Measurements from ENCODE around the gene TTLL9.
"Not testable (repeated sequence)": the region's sequence is repeated elsewhere in the genome, so short reads cannot be mapped to it uniquely, and the experiment has no call there.

TTLL9 gene

DNA sequence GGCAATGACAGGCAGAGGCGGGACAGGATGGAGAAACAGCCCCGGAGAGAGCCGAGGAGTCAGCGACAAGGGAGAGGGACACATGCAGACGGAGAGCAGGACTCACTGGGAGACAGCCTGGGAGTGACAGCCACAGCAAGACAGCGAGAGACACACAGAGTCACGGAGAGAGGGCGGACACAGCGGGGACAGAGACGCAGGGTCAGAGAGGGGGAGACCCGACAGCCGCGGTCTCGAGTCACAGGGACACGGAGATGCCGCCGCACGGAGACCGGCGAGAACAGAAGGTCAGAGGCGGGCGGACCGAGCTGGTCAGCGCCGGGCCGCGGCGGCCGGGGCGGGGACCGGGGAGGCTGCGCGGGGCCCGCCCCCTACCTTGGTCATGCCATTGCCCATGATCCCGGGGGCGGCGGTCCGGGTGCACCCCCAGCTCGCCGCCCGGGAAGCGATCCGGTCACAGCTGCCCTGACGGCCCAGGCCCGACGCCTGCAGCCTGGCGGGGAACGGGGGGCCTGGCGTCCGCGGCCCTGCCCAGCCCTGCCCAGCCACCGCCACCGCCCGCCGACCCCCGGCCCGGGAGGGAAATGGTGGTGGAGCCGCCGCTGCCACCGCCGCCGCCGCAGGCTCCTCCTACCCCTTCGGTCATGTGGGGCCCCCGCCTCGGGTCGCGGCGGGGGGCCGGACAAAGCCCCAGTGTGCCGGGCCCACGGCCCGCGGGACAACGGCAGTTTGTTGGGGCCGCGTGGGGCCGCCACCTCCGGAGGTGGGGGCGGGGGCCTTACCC is at the start of gene TTLL9, which contains the start of gene DUSP15:
Gene TTLL9, plus strand, starts transcription at position 693 of the 784 bp plus-strand sequence. CDS start 493 bp downstream, outside the sequence.
Gene DUSP15, minus strand, starts transcription at position 586 of the 784 bp plus-strand sequence. Its CDS starts 190 bp downstream, at position 396.
- no peak for DNase-seq (ENCODE audit: low read depth in 1 of 2, low spot score in 1 of 2)

GRCh38 chr20:31821427-31821826 is 49.0 kb upstream of the TTLL9 start:
- DNase-seq (ENCODE audit: low read depth in 1 of 2, low spot score in 1 of 2): no peak

DNA sequence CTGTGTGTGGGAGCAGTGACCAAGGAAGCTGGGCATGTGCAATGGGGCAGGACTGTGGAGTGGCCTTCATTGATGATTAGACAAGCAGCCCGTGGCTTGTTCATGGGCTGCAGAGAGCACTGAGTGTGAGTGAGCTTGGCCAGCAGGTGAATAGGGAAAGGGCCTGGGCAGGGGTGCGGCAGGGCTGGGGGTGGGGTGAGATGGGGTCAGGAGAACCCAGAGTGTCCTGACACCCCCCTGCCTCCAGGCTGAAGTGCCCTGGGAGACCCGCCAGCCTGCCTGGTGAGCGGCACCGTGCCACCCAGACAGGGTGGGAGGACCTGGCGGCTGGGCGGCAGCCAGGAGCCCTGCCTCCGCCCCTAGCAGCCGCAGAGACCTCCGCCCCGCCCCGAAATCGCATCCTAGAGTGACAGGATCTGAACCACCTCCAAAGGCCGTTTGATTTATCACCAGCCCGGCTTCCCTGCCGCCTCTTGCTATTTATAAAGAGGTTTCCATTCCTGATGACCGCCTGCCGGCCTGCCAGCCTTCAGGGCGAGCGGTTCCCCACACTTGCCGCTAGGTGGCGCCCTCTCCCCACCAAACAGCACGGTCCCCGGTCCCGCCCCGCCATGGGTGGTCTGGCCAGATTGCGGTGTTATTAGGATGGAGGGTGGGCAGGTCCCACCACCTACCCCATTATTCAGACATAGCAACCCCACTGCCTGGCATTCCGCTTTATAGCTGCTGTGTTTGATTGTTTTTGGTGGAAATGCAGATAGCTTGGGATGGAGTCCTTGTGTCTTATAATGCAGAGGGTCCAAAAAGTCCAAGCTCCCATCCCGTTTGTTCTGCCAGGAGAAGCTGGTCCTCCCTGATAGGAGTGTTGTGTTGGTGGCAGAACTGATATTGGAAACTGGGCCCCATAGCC is 47.8 kb upstream of the TTLL9 start:
- peak; percentile 64 to 66 for DNase-seq (ENCODE audit: low read depth in 1 of 2, low spot score in 1 of 2)

DNA sequence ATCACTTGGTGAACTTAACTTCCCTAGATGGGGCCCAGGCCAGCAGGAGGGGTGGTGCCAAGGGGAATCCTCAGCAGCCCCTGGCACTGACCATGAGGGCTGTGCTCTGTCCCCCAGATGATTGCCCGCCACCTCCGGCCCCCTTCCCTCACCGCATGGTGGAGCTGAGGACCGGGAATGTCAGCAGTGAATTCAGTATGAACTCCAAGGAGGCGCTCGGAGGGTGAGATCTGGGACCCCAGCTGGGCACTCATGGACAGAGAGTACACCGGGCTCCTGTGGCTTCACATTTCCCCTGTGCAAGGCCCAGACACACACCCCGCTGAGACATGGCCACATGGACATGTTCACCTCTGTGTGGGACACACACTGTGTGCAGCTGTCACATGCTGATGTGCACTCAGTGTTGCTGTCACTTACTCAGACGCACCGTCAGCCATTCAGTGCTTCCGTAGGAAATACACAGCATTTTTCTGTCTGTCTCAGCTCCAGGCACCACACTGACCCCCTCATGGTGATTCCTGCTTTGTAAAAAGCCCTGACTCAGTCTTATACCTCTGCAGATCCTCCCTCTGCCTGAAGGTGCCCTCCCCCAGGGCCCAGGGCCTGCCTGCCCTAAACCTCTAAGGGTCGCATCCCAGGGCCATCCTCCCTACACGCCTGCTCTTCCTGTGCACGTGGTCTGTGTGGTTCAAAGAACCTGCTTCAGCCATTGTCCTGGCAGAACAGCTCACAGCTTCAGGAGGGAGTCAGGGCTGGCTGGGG is 46.9 kb upstream of the TTLL9 start:
- DNase-seq (ENCODE audit: low read depth in 1 of 2, low spot score in 1 of 2): no peak

DNA sequence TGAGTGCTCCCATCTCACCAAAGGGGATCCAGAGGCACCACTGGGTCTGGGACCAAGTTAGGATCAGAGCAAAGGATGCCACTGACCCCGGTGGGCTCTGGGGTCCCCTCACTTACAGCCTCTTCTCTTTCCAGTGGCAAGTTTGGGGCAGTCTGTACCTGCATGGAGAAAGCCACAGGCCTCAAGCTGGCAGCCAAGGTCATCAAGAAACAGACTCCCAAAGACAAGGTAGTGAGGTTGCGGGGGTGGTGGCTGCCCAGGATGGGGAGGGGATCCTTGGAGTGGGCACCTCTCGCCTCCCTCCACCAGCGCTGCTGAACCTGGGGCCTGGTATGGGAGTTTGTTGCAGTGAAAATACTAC is 46.3 kb upstream of the TTLL9 start:
- no peak for DNase-seq (ENCODE audit: low read depth in 1 of 2, low spot score in 1 of 2)

GRCh38 chr20:31824554-31825313 is 45.7 kb upstream of the TTLL9 start:
- no peak for DNase-seq (ENCODE audit: low read depth in 1 of 2, low spot score in 1 of 2)

GRCh38 chr20:31826074-31826473 is 44.4 kb upstream of the TTLL9 start:
- no peak for DNase-seq (ENCODE audit: low read depth in 1 of 2, low spot score in 1 of 2)

DNA sequence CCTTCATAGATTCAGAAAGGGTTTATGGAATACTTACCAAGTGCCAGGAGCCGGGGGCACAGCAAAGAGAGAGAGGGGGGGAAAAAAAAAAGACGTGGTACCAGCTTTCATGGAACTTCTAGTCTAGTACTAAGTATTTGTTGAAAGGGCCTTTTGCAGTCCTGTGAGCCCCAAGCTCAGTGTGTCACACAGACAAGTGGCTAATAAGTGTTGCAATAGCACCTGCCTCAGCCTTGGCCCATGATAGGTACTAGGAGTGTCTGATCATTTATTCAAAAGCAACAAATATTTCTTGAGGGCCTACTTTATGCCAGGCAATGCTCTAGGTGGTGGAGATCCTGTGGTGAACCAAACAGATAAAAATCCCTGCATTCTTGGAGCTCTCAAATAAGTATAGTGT is 43.4 kb upstream of the TTLL9 start:
- DNase-seq (ENCODE audit: low read depth in 1 of 2, low spot score in 1 of 2): no peak

DNA sequence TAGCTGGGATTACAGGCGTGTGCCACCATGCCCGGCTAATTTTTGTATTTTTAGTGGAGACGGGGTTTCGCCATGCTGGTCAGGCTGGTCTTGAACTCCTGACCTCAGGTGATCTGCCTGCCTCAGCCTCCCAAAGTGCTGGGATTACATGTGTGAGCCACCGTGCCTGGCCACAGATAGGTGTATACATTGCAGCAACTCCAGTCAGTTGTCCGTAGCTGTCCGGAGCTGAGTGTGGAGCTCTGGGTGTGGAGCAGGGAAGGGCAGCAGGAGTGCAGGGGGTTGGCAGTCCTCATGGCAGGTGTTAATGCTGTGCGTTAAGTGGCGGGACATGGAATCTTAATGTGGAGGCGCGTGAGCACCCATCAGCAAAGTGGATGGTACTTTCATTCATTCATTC is 42.4 kb upstream of the TTLL9 start:
- DNase-seq (ENCODE audit: low read depth in 1 of 2, low spot score in 1 of 2): not testable (repeated sequence)

GRCh38 chr20:31829731-31830130 is 40.7 kb upstream of the TTLL9 start:
- no peak for DNase-seq (ENCODE audit: low read depth in 1 of 2, low spot score in 1 of 2)

DNA sequence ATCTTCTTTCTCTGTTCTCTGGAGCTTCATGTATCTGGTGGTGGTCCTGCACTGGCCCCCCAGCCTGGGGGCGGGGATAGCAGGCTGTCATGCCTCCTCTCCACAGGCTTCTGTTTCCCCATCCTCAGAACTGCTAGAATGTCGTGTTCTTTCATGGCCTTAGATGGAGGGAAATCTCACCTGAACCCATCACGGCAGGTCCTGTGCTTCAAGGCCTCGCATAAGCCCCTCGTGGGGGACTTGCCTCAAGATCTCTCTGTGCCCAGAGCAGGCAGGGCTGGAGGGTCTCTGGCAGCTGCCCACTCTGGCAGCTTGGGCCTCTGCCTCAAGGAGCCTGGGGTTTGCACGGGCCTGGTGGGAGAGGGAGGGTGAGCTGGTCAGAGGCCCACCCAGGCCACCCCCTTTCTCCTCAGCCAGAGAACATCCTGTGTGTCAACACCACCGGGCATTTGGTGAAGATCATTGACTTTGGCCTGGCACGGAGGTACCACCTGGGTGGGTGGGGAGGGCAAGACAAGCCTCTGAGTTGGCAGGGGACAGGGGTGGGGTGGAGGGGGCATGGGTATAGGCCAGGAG is 39.9 kb upstream of the TTLL9 start:
- no peak for DNase-seq (ENCODE audit: low read depth in 1 of 2, low spot score in 1 of 2)

- DNase-seq (ENCODE audit: low read depth in 1 of 2, low spot score in 1 of 2): no peak
Measured at GRCh38 chr20:31831211-31831610, 39.2 kb upstream of the TTLL9 start.

DNA sequence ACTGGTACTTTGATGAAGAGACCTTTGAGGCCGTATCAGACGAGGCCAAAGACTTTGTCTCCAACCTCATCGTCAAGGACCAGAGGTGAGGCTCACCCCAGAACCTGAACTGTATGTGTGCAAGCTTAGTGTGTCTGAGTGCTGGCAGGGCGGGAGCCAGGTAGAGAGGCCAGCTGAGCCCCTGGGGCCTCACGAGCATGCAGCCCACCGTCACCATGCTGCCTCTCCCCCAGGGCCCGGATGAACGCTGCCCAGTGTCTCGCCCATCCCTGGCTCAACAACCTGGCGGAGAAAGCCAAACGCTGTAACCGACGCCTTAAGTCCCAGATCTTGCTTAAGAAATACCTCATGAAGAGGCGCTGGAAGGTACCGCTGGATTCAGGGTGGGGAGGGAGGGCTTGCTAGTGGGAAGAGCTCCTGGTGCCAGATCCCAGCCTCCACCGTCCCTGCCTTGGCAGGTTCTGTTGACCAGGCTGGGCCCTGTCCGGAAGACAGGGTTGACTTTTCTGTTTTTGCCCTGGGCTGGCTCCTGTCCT is 38.6 kb upstream of the TTLL9 start:
- no peak for DNase-seq (ENCODE audit: low read depth in 1 of 2, low spot score in 1 of 2)

- peak; percentile 42 to 46 for DNase-seq (ENCODE audit: low read depth in 1 of 2, low spot score in 1 of 2)
Measured at GRCh38 chr20:31833130-31833930, 37.1 kb upstream of the TTLL9 start.

DNA sequence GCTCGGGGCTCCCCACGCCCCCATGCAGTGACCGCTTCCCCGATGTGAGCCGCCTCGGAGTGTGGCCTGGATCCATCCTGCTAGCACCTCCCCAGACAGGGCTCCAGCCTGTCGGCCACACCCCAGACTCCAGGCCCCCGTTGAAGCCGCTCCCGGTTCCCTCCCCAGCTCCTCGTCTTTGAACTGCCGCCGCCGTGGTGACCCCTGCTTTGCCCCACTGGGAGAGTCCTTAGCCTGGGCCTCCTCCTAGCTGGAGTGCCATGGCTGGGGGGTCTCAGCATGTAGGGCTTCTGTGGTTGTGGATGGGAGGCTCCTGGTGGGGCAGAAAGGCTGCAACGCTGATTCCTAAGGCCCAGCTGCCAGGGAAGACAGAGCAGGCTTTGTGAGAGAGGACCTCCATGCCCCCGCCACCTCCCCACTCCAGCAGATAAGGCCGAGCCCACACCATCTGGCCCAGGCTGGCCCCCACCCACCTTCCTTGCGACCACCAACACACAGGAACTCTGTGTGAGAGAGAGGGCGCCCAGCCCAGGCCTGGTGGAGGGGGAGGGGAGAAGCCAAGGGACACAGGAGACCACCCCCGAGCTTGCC is 36.4 kb upstream of the TTLL9 start:
- no peak for DNase-seq (ENCODE audit: low read depth in 1 of 2, low spot score in 1 of 2)

DNA sequence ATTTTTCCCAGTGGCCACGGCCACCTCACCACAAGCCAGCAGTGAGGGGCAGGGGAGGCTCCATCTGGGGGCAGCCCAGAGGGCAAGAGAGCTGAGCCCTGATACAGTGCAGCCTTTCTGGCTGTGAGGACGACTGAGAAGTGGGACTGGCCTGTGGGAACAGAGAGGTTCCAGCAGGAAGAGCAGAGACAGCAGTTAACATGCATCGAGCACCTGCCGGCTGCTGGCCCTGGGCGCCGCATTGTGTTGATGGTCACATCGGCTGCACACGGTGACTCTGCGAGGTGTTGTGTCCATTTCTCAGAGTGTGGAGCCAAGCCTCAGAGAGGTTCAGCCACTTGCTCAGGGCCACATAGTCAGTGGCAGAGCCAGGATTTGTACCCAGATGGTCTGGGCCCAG is 34.9 kb upstream of the TTLL9 start:
- no peak for DNase-seq (ENCODE audit: low read depth in 1 of 2, low spot score in 1 of 2)

GRCh38 chr20:31835977-31836852 is 34.2 kb upstream of the TTLL9 start:
- DNase-seq (ENCODE audit: low read depth in 1 of 2, low spot score in 1 of 2): no peak

All from activated CD4-positive, alpha-beta T cell treated with anti-CD3 and anti-CD28 coated beads, Interleukin-2, amount 50 U/mL, for 24 hours (primary cell).